PC-9 (cell line): Measurements from ENCODE around the gene NCBP1. TPM values are rescaled to one million over a fixed set of nuclear protein-coding genes. Genes with fewer than 3 reads are reported as not detected.

ENCODE experiments used
- BruUV-seq: library from RNA; stranded (reverse); fragments of 400-500 nt; replicated peaks from 2 replicates; lab custom pipeline; 2021; lab: Mats Ljungman, UMichigan
- CTCF ChIA-PET: fragments of 300-600 bp; sonication (Branson Sonifier 250); formaldehyde crosslinking; loops from one replicate; lab custom pipeline; 2022; ENCODE audit warnings: antibody characterized with exemption; lab: Charles Lee
- POLR2A ChIA-PET: fragments of 300-600 bp; sonication (Branson Sonifier 250); formaldehyde crosslinking; loops from one replicate; lab custom pipeline; 2022; ENCODE audit warnings: antibody characterized with exemption; ENCODE audit not compliant: unreplicated experiment; lab: Charles Lee
- DNase-seq, 2 experiments: peaks; one replicate each; pipeline versions ENCODE4 v3.0.0 to v3.0.0-alpha.2; 2015 to 2022; ENCODE audit warnings: mixed read lengths in 1 of 2
- H2AFZ ChIP-seq: fragments of 200-600 bp; sonication (generic); 2 replicates; pipeline ENCODE4 v1.8.1; 2017; ENCODE audit warnings: antibody characterized with exemption
- H3F3A ChIP-seq: fragments of 200-600 bp; sonication (generic); 2 replicates; pipeline ENCODE4 v1.8.1; 2017; ENCODE audit warnings: antibody characterized with exemption, mild to moderate bottlenecking, low read depth; ENCODE audit not compliant: insufficient read depth
- H3K27ac ChIP-seq: fragments of 200-600 bp; sonication (generic); 2 replicates; pipeline ENCODE4 v1.6.1; 2016; ENCODE audit warnings: mixed run types
- H3K27me3 ChIP-seq: fragments of 200-600 bp; sonication (generic); 2 replicates; pipeline ENCODE4 v1.6.1; 2016; ENCODE audit warnings: low read depth, mixed run types; ENCODE audit not compliant: insufficient read depth
- H3K36me3 ChIP-seq: fragments of 200-600 bp; sonication (generic); 2 replicates; pipeline ENCODE4 v1.6.1; 2016; ENCODE audit warnings: low read depth, mixed run types
- H3K4me1 ChIP-seq: fragments of 200-600 bp; sonication (generic); replicated peaks from 2 replicates; pipeline ENCODE4 v1.6.1; 2016; ENCODE audit warnings: mixed run types; ENCODE audit not compliant: insufficient read depth
- H3K4me2 ChIP-seq: fragments of 200-600 bp; sonication (generic); 2 replicates; pipeline ENCODE4 v1.6.1; 2017; ENCODE audit warnings: mixed run types
- H3K4me3 ChIP-seq: fragments of 200-600 bp; sonication (generic); 2 replicates; pipeline ENCODE4 v1.6.1; 2016; ENCODE audit warnings: mixed run types
- H3K79me2 ChIP-seq: fragments of 200-600 bp; sonication (generic); 2 replicates; pipeline ENCODE4 v1.6.1; 2017; ENCODE audit warnings: low read depth, mixed run types
- H3K9me2 ChIP-seq: fragments of 200-600 bp; sonication (generic); 2 replicates; pipeline ENCODE4 v1.8.1; 2017; ENCODE audit warnings: mild to moderate bottlenecking; ENCODE audit not compliant: insufficient read depth
- H3K9me3 ChIP-seq: fragments of 200-600 bp; sonication (generic); 2 replicates; pipeline ENCODE4 v1.8.1; 2016; ENCODE audit warnings: low read depth; ENCODE audit not compliant: insufficient read depth
- H4K20me1 ChIP-seq: fragments of 200-600 bp; sonication (generic); 2 replicates; pipeline ENCODE4 v1.8.1; 2017; ENCODE audit not compliant: insufficient read depth
- EZH2 ChIP-seq: fragments of 200-600 bp; sonication (generic); IDR thresholded peaks from 2 replicates; pipeline ENCODE4 v1.8.0; 2017; ENCODE audit warnings: antibody characterized with exemption, low read depth
- intact Hi-C: fragments of 100-400 bp; cut with micrococcal nuclease; formaldehyde crosslinking; loops from one replicate; pipeline ENCODE4 v1.10.0; 2022; ENCODE audit not compliant: unreplicated experiment
- total RNA-seq: library from RNA; stranded (reverse); gene quantifications from 2 replicates; pipeline ENCODE4 v1.2.3, GENCODE V29; 2021
- TF ChIP-seq, protein P1 (sequence below): fragments of 200-600 bp; sonication (generic); conservative IDR thresholded peaks from 2 replicates; pipeline ENCODE4 v1.6.1; 2017; ENCODE audit warnings: mixed run types, antibody characterized with exemption, mild to moderate bottlenecking, moderate library complexity

The NCBP1 gene
- total RNA-seq, 1 experiment from 2014 or later, result 40.2 TPM

DNA sequence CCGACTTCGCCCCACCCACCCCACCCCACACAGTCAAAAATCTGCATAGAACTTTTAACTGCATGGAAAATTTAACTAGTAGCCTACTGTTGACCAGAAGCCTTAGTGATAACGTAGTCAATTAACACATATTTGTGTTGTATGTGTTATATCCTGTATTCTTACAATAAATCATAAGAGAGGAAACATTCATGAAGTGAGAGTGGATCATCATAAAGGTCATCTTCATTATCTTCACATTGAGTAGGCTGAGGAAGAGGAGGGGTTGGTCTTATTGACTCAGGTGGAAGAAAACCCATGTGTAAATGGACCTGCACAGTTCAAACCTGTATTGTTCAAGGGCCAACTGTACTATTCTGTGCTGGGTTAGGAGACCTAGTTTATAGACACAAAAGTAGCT is 32.1 kb downstream of the NCBP1 start:
- H3K9me3 ChIP-seq, result no peaks in the 10 kb centered on the region
- intact Hi-C loops, result no loop called here
- no peaks in the 10 kb centered on the region for H3K27me3 ChIP-seq
- H3K9me2 ChIP-seq, result no peaks in the 10 kb centered on the region
- no peak overlapping the region for H3K27ac ChIP-seq
- H2AFZ ChIP-seq, result no peak overlapping the region
- no peak overlapping the region for H3K4me3 ChIP-seq
- no peaks in the 10 kb centered on the region for H3K4me1 ChIP-seq
- POLR2A ChIA-PET, result no interaction called here
- CTCF ChIA-PET, result no interaction called here
- DNase-seq, result no peak
- peaks cover 69% of the 10 kb centered on the region for H3K36me3 ChIP-seq
- no peaks in the 10 kb centered on the region for H3K79me2 ChIP-seq
- TF ChIP-seq EZH2, result no peak
- TF ChIP-seq, protein P1, sequence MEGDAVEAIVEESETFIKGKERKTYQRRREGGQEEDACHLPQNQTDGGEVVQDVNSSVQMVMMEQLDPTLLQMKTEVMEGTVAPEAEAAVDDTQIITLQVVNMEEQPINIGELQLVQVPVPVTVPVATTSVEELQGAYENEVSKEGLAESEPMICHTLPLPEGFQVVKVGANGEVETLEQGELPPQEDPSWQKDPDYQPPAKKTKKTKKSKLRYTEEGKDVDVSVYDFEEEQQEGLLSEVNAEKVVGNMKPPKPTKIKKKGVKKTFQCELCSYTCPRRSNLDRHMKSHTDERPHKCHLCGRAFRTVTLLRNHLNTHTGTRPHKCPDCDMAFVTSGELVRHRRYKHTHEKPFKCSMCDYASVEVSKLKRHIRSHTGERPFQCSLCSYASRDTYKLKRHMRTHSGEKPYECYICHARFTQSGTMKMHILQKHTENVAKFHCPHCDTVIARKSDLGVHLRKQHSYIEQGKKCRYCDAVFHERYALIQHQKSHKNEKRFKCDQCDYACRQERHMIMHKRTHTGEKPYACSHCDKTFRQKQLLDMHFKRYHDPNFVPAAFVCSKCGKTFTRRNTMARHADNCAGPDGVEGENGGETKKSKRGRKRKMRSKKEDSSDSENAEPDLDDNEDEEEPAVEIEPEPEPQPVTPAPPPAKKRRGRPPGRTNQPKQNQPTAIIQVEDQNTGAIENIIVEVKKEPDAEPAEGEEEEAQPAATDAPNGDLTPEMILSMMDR, result no peak
- BruUV-seq, result no TSS peak
- no peaks in the 10 kb centered on the region; the same call in 1 of the 2 replicates for H4K20me1 ChIP-seq
- peaks cover 8% of the 10 kb centered on the region; the same call in 1 of the 2 replicates for H3F3A ChIP-seq
- H3K4me2 ChIP-seq, result no peak overlapping the region

DNA sequence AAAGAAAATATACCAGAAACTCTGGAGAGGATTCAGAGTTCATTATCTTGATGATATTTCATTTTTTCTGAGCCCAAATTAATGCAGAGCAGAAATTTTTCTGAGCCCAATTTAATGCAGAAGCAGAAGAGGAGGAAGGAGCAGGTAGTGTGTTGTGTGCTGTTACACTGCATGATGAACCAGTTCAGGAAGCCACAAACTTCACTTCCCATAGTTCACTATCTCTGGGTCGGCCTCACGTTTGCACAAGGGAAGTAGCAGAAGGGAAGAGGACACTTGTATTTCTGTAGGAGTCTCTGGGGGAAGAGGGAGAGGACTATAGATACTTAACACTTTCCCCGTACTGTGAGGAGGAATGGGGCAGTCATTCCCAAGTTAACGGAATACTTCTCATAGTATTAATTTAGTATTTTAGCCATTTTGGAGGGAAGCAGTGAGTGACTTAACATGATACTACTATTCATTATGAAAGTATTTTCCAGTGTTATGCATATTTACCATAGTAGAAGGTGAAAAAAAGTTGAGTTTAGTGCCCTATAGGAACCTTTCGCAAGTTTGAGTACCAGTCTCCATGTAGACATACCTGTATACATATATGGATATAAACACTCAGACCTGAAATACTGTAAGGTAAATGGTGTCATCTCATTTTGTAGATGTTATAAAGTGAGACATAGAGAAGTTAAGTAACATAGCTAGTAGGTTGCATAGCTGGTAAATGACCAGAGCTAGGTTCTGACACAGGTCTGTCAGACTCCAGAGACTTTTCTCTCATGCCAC is 33.5 kb downstream of the NCBP1 start:
- H3F3A ChIP-seq, result peaks cover 17% of the 10 kb centered on the region; the same call in 1 of the 2 replicates
- H2AFZ ChIP-seq, result no peak overlapping the region
- no peaks in the 10 kb centered on the region for H3K27me3 ChIP-seq
- no peaks in the 10 kb centered on the region for H3K9me2 ChIP-seq
- no peak for TF ChIP-seq EZH2
- TF ChIP-seq, protein P1, result no peak
- H3K79me2 ChIP-seq, result no peaks in the 10 kb centered on the region
- intact Hi-C loops, result no loop called here
- H3K4me3 ChIP-seq, result no peak overlapping the region
- H3K9me3 ChIP-seq, result no peaks in the 10 kb centered on the region
- H4K20me1 ChIP-seq, result no peaks in the 10 kb centered on the region; the same call in 1 of the 2 replicates
- BruUV-seq, result no TSS peak
- H3K4me2 ChIP-seq, result no peak overlapping the region
- H3K27ac ChIP-seq, result no peak overlapping the region
- no peaks in the 10 kb centered on the region for H3K4me1 ChIP-seq
- DNase-seq, result no peak
- H3K36me3 ChIP-seq, result peaks cover 70% of the 10 kb centered on the region
- POLR2A ChIA-PET, result no interaction called here
- CTCF ChIA-PET, result no interaction called here

DNA sequence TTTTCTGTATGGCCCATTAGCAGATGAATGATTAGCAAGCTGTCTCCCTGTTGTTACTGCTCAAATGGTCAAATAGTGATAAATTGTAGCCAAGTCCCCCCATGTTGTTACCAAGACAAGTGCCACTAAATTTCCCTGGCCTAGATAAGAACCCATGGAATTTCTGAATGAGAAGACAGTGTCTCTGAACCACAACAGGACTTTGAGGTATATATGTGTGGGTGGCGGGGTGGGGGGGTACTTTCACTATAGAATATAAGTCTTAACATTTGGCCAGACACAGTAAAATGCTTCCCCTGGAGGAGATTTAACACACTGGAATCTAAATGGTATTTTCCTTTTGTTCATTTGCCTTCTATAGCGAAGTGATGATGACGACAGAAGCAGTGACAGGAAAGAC is 34.9 kb downstream of the NCBP1 start:
- Histone ChIP-seq H3K79me2 (no peaks in the 10 kb centered on the region), H3F3A (peaks cover 17% of the 10 kb centered on the region; the same call in 1 of the 2 replicates), H2AFZ (no peak overlapping the region), H3K9me3 (no peaks in the 10 kb centered on the region), H3K4me3 (no peak overlapping the region), H3K36me3 (peaks cover 63% of the 10 kb centered on the region), H3K9me2 (no peaks in the 10 kb centered on the region), H4K20me1 (no peaks in the 10 kb centered on the region), H3K27ac (no peak overlapping the region), H3K4me2 (no peak overlapping the region), H3K27me3 (no peaks in the 10 kb centered on the region), H3K4me1 (no peaks in the 10 kb centered on the region)
- intact Hi-C loops, result no loop called here
- ChIA-PET POLR2A (no interaction called here), CTCF (no interaction called here)
- no TSS peak for BruUV-seq
- TF ChIP-seq EZH2, result no peak
- TF ChIP-seq, protein P1, result no peak
- DNase-seq, result no peak
